ENCODE data around the gene GJA1.

Gene GJA1

DNA sequence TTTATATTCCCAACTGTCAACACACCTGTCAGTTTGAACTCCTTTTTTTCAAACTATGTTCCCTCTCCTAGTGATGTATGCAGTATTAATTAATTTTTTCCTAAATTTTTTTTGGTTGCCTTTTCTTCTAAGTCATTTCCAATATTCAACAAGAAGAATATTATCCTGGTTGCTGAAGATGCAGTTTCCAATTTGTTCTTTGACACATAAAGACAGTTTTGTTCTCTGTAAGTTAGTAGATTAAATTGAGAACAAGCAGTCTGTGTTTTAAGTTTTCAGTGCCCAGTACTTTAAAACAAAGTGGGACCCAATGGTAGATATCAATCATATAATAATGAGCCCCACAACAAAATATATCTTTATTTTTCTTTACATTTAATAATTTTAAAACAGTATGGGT is 47.3 kb downstream of the GJA1 start:
- DNase-seq (ENCODE audit: low read depth in 1 of 2, low spot score in 1 of 2): no peak

DNA sequence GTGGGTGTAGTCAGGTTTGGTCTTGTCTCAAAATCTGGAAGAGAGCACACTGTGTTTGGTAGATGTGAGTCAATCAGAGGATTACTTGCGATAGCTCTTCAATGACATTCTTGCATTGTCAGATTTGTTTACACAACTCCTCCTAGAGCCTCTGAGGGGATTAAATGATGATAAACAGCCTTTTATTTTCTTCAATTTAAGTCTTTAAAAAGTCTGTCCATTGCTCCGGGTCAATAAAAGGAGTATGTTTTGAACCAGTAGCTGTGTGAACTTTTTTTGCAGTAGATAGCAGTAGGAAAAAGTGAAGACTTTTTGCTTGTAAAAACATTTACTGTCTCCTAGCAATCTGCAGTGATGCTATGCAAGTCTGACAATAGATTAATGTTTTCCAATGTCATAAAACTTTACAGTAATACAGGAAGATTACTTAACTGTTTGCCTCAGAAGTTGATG is 49.9 kb downstream of the GJA1 start:
- DNase-seq (ENCODE audit: low read depth in 1 of 2, low spot score in 1 of 2): no peak

DNA sequence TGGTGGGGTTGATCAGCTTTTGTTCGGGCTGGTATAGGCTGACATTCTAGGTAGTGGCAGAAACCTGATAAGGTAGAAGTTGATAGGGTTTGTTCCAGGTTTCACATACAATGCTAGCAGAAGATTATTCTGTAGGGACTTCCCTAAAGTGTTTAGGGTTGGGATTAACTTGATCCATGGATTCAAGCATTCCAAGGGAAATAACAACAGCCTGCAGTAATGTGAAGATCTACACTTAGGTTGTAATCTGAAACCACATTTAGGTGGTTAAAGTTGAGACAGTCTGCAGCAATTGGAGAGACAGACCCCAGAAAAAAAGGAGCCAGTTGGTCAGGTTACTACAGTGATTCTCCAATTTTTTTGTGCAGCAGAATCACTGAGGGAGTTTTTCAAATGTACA is 56.1 kb downstream of the GJA1 start:
- DNase-seq (ENCODE audit: low read depth in 1 of 2, low spot score in 1 of 2): no peak

DNA sequence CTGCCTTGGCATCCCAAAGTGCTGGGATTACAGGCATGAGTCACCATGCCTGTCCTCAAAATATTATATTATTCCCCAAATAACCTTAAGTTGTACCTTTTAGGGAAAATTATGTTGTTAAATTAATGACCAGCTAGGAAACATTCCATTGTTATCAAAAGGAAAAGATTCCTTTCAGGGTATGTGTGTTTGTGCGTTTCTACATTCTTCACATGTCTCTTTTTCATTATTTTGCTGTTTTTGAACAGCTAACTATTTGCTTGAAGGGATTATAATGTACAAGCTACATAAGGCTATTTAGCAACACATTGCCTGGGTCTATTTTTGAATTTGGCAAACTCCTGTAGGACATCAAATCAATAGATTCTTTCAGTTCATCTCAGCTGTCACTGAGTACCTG is 57.1 kb downstream of the GJA1 start:
- no peak for DNase-seq (ENCODE audit: low read depth in 1 of 2, low spot score in 1 of 2)

DNA sequence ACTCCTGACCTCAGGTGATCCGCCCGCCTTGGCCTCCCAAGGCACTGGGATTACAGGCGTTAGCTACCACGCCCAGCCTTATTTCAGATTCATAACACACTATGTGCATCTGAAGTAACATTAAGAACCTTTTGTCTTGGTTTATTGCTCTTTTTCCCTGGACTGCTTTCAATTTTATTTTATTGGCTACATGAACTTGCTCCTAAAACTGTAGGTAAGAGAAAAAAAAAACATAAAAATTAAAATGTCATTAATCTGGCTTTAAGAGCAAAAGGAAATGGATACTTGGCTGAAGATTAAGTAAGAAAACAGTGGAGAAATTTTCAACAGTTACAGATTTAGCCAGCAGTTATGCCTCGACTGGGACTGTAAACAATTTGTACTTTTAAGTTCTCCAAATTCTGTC is 62.5 kb downstream of the GJA1 start:
- DNase-seq (ENCODE audit: low read depth in 1 of 2, low spot score in 1 of 2): no peak

DNA sequence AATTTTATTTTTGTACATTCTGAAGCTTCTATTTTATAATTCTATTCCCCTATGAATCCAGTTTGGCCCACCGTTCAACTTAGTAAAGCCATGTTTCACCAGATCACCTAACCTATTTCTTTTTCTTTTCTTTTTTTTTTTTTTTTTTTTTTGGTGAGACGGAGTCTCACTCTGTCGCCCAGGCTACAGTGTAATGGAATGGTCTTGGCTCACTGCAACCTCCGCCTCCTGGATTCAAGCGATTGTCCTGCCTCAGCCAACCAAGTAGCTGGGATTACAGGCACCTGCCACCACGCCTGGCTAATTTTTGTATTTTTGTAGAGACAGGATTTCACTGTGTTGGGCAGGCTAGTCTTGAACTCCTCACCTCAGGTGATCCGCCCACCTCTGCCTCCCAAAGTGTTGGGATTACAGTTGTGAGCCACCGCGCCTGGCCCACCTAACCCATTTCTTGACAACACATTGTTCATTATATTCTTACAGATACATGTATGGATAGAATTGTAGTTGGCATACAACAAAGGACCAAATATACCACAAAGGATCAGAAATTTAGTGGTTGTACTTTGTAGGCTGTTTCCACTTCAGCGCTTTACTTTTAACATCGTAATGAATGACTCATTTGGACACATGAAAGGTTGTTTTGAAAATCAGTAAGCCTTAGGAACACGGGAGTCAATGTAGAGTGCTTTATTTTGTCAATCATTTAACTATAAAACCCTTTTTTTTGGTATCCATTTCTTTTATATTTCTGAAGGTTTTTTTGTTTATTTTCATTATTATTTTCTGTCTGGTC is 63.2 kb downstream of the GJA1 start:
- no peak for DNase-seq (ENCODE audit: low read depth in 1 of 2, low spot score in 1 of 2)

Data from activated T-helper 1 cell treated with anti-CD3 and anti-CD28 coated beads, Interleukin-2, amount 50 U/mL, for 16 hours (primary cell).